Hepatocyte (in vitro differentiated cells): ENCODE results near the gene OR6V1.

Experiments
- EZH2 ChIP-seq: fragments of 200-600 bp; sonication (generic); IDR thresholded peaks from 2 replicates; pipeline ENCODE4 v1.6.1; 2016; ENCODE audit warnings: antibody characterized with exemption, mild to moderate bottlenecking, borderline replicate concordance
- EZH2phosphoT487 ChIP-seq: fragments of 200-600 bp; sonication (generic); IDR thresholded peaks from one replicate; pipeline ENCODE4 v1.6.1; 2018; ENCODE audit warnings: antibody characterized with exemption, mild to moderate bottlenecking, low read depth, moderate library complexity; ENCODE audit not compliant: unreplicated experiment, severe bottlenecking
- TF ChIP-seq, protein P1 (sequence below): fragments of 200-600 bp; sonication (generic); IDR thresholded peaks from 2 replicates; pipeline ENCODE4 v1.5.1; 2016; ENCODE audit warnings: antibody characterized with exemption, mild to moderate bottlenecking; ENCODE audit not compliant: poor library complexity

DNA sequence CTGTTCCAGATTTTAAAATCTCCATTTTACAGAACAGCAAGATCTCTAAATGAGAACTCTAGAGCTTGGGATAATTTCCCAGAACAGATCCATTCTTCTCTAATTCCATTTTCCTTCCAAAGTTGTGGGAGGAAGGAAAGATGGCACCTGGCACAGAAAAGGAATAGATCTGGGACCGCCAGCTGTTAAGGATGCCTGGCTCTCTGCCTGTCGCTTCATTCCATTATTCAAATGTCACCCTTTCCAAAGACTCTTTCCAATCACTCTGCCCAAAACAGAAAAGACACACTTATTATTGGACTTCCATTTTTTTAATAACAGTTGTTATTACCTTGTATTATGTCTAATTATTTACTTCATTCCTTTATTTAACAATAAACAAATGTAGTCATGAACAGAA lies 24.5 kb upstream of the OR6V1 start:
- TF ChIP-seq, protein P1, sequence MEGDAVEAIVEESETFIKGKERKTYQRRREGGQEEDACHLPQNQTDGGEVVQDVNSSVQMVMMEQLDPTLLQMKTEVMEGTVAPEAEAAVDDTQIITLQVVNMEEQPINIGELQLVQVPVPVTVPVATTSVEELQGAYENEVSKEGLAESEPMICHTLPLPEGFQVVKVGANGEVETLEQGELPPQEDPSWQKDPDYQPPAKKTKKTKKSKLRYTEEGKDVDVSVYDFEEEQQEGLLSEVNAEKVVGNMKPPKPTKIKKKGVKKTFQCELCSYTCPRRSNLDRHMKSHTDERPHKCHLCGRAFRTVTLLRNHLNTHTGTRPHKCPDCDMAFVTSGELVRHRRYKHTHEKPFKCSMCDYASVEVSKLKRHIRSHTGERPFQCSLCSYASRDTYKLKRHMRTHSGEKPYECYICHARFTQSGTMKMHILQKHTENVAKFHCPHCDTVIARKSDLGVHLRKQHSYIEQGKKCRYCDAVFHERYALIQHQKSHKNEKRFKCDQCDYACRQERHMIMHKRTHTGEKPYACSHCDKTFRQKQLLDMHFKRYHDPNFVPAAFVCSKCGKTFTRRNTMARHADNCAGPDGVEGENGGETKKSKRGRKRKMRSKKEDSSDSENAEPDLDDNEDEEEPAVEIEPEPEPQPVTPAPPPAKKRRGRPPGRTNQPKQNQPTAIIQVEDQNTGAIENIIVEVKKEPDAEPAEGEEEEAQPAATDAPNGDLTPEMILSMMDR, result no peak
- TF ChIP-seq EZH2phosphoT487 (no peak), EZH2 (no peak)
